ENCODE results near the gene NOL7.

DNA sequence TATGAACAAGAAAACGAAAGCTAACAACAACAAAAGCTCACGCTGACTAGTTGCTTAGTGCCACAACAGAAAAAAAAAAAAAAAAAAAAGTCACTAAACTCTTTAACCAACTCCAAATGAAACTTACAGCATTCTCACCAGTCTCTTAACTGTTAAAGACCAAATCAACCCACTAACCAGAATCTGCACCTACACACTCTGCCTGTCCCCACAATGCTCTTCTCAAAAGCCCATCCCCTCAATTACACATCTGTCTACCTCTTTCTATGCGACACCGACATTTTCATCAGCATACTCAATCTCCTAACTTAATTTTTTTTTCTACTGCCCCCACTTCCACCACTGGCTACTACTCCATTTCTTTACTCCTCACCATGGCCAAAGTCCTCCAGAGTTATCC, 34.3 kb downstream of the NOL7 start:
- TF ChIP-seq, protein P1, sequence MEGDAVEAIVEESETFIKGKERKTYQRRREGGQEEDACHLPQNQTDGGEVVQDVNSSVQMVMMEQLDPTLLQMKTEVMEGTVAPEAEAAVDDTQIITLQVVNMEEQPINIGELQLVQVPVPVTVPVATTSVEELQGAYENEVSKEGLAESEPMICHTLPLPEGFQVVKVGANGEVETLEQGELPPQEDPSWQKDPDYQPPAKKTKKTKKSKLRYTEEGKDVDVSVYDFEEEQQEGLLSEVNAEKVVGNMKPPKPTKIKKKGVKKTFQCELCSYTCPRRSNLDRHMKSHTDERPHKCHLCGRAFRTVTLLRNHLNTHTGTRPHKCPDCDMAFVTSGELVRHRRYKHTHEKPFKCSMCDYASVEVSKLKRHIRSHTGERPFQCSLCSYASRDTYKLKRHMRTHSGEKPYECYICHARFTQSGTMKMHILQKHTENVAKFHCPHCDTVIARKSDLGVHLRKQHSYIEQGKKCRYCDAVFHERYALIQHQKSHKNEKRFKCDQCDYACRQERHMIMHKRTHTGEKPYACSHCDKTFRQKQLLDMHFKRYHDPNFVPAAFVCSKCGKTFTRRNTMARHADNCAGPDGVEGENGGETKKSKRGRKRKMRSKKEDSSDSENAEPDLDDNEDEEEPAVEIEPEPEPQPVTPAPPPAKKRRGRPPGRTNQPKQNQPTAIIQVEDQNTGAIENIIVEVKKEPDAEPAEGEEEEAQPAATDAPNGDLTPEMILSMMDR (IDR thresholded peaks at IDR 0.05) = no peak
- no peak for TF ChIP-seq POLR2A (IDR thresholded peaks at IDR 0.05)

Data from uterus (tissue), 2 donors.